Loucy (cell line): ENCODE measurements around the gene PRSS1.

Experiments used
- H2AFZ ChIP-seq: fragments of 200-600 bp; sonication (generic); 2 replicates; pipeline ENCODE4 v1.6.0; 2016; ENCODE audit warnings: antibody characterized with exemption, mild to moderate bottlenecking, low read length, moderate library complexity
- H3F3A ChIP-seq: fragments of 200-600 bp; 2 replicates; pipeline ENCODE4 v1.6.0; 2016; ENCODE audit warnings: antibody characterized with exemption, low read depth, mild to moderate bottlenecking
- H3K27me3 ChIP-seq: fragments of 200-600 bp; sonication (generic); 2 replicates; pipeline ENCODE4 v1.6.1; 2014; ENCODE audit warnings: low read length, mild to moderate bottlenecking; ENCODE audit not compliant: insufficient read depth, poor library complexity, severe bottlenecking
- H3K36me3 ChIP-seq: fragments of 200-600 bp; sonication (generic); 2 replicates; pipeline ENCODE4 v1.6.1; 2016; ENCODE audit warnings: low read length; ENCODE audit not compliant: insufficient read depth
- H3K4me1 ChIP-seq: fragments of 200-600 bp; sonication (generic); 2 replicates; pipeline ENCODE4 v1.5.1; 2014; ENCODE audit warnings: low read length, mild to moderate bottlenecking; ENCODE audit not compliant: insufficient read depth, poor library complexity, severe bottlenecking
- H3K4me2 ChIP-seq: fragments of 200-600 bp; sonication (generic); 2 replicates; pipeline ENCODE4 v1.6.0; 2014; ENCODE audit warnings: antibody characterized with exemption, low read length, low read depth, mild to moderate bottlenecking; ENCODE audit not compliant: poor library complexity, severe bottlenecking
- H3K4me3 ChIP-seq: fragments of 200-600 bp; sonication (generic); 2 replicates; pipeline ENCODE4 v1.5.1; 2014; ENCODE audit warnings: low read length, mild to moderate bottlenecking, mixed read lengths; ENCODE audit not compliant: poor library complexity, severe bottlenecking
- H3K79me2 ChIP-seq: fragments of 200-600 bp; sonication (generic); 2 replicates; pipeline ENCODE4 v1.6.1; 2014; ENCODE audit warnings: low read length; ENCODE audit not compliant: insufficient read depth
- H3K9ac ChIP-seq: fragments of 200-600 bp; sonication (generic); 2 replicates; pipeline ENCODE4 v1.6.0; 2014; ENCODE audit warnings: mild to moderate bottlenecking, low read depth, low read length, moderate library complexity; ENCODE audit not compliant: poor library complexity, severe bottlenecking
- H3K9me2 ChIP-seq: fragments of 200-600 bp; sonication (generic); replicated peaks from 2 replicates; pipeline ENCODE4 v1.6.1; 2016; ENCODE audit warnings: low read depth, low read length, mixed read lengths
- H3K9me3 ChIP-seq: fragments of 200-600 bp; sonication (generic); 2 replicates; pipeline ENCODE4 v1.6.1; 2014; ENCODE audit warnings: mild to moderate bottlenecking, antibody characterized with exemption, low read length, low read depth; ENCODE audit not compliant: insufficient read depth
- H4K20me1 ChIP-seq: fragments of 200-600 bp; sonication (generic); 2 replicates; pipeline ENCODE4 v1.6.0; 2014; ENCODE audit warnings: antibody characterized with exemption, low read length, mild to moderate bottlenecking; ENCODE audit not compliant: insufficient read depth, poor library complexity, severe bottlenecking
- CTCF ChIP-seq: fragments of 200-600 bp; sonication (generic); conservative IDR thresholded peaks from 2 replicates; pipeline ENCODE4 v1.5.1; 2014; ENCODE audit warnings: mild to moderate bottlenecking, antibody characterized with exemption, low read length
- EZH2phosphoT487 ChIP-seq: fragments of 200-600 bp; IDR thresholded peaks from 2 replicates; pipeline ENCODE4 v1.6.1; 2018; ENCODE audit warnings: antibody characterized with exemption, mild to moderate bottlenecking, moderate library complexity, borderline replicate concordance

PRSS1 gene

GRCh38 chr7:142790555-142790954, 41.3 kb downstream of the PRSS1 start:
- no peak for TF ChIP-seq EZH2phosphoT487
- TF ChIP-seq CTCF = no peak
- no peak overlapping the region for H3K4me2 ChIP-seq
- H3K27me3 ChIP-seq = no peaks in the 10 kb centered on the region
- no peaks in the 10 kb centered on the region for H3K9me3 ChIP-seq
- H3K4me1 ChIP-seq = no peaks in the 10 kb centered on the region
- no peaks in the 10 kb centered on the region for H3K9me2 ChIP-seq
- no peaks in the 10 kb centered on the region for H3K36me3 ChIP-seq
- no peaks in the 10 kb centered on the region for H3F3A ChIP-seq
- H3K79me2 ChIP-seq = no peaks in the 10 kb centered on the region
- no peak overlapping the region for H3K4me3 ChIP-seq
- H4K20me1 ChIP-seq = no peaks in the 10 kb centered on the region
- H3K9ac ChIP-seq = no peak overlapping the region
- H2AFZ ChIP-seq = no peak overlapping the region

GRCh38 chr7:142791502-142791901, 42.2 kb downstream of the PRSS1 start:
- Histone ChIP-seq H3K4me1 (no peaks in the 10 kb centered on the region), H3K4me3 (no peak overlapping the region), H3K27me3 (peaks cover 4% of the 10 kb centered on the region), H3K9me3 (no peaks in the 10 kb centered on the region), H2AFZ (no peak overlapping the region), H3K79me2 (peaks cover 4% of the 10 kb centered on the region), H3K4me2 (no peak overlapping the region), H4K20me1 (no peaks in the 10 kb centered on the region), H3K9ac (no peak overlapping the region), H3K36me3 (peaks cover 3% of the 10 kb centered on the region), H3K9me2 (no peaks in the 10 kb centered on the region), H3F3A (no peaks in the 10 kb centered on the region)
- no peak for TF ChIP-seq CTCF
- TF ChIP-seq EZH2phosphoT487 = no peak

GRCh38 chr7:142792129-142792528, 42.9 kb downstream of the PRSS1 start:
- peaks cover 1% of the 10 kb centered on the region for H4K20me1 ChIP-seq
- H3K4me1 ChIP-seq = no peaks in the 10 kb centered on the region
- no peak overlapping the region for H3K4me2 ChIP-seq
- H3K9me2 ChIP-seq = no peaks in the 10 kb centered on the region
- no peaks in the 10 kb centered on the region for H3K9me3 ChIP-seq
- no peaks in the 10 kb centered on the region for H3F3A ChIP-seq
- H2AFZ ChIP-seq = no peak overlapping the region
- no peak overlapping the region for H3K9ac ChIP-seq
- TF ChIP-seq EZH2phosphoT487 (no peak), CTCF (no peak)
- no peak overlapping the region for H3K4me3 ChIP-seq
- H3K27me3 ChIP-seq = peaks cover 10% of the 10 kb centered on the region
- peaks cover 9% of the 10 kb centered on the region for H3K36me3 ChIP-seq
- peaks cover 10% of the 10 kb centered on the region for H3K79me2 ChIP-seq
